ENCODE results near the gene RBM17.

RBM17 gene

GRCh38 chr10:6050801-6051445 is 37.9 kb upstream of the RBM17 start:
- no peak overlapping the region for H3K9ac ChIP-seq (ENCODE audit: low read depth, low read length, poor library complexity)
- peaks cover 0 to 4% of the 10 kb centered on the region in 2 donors for H3K4me1 ChIP-seq (ENCODE audit: control insufficient read depth in 2 of 2, insufficient read depth in 1 of 2, low read depth in 1 of 2, low read length in 2 of 2)
- H2BK5ac ChIP-seq (ENCODE audit: low read length) = no peak overlapping the region
- H4K8ac ChIP-seq (ENCODE audit: low read depth, low read length) = no peak overlapping the region
- H3K4ac ChIP-seq (ENCODE audit: low read length) = no peak overlapping the region
- H3K18ac ChIP-seq (ENCODE audit: low read length) = no peak overlapping the region
- H4K91ac ChIP-seq (ENCODE audit: low read depth, low read length, poor library complexity) = no peak overlapping the region
- no peak overlapping the region for H3K23ac ChIP-seq (ENCODE audit: low read depth, low read length, poor library complexity)
- H3K27me3 ChIP-seq (ENCODE audit: control insufficient read depth in 3 of 3, insufficient read depth in 3 of 3, low read depth in 1 of 3, low read length in 3 of 3) = peaks cover 0 to 14% (median 0%) of the 10 kb centered on the region in 3 experiments
- no peak overlapping the region for H2BK12ac ChIP-seq (ENCODE audit: low read length)
- H2AK5ac ChIP-seq (ENCODE audit: low read depth, low read length) = no peak overlapping the region
- H2BK15ac ChIP-seq (ENCODE audit: low read length) = no peak overlapping the region
- H2AFZ ChIP-seq (ENCODE audit: low read length) = no peak overlapping the region
- H3K4me2 ChIP-seq (ENCODE audit: insufficient read depth, low read length, poor library complexity, severe bottlenecking) = no peak overlapping the region
- WGBS, 2 donors (ENCODE audit: extremely low coverage in 2 of 2, insufficient read length in 2 of 2, insufficient replicate concordance in 1 of 2) = no CpG with 5 or more reads among the region's 18 CpGs
- H3K4me3 ChIP-seq (ENCODE audit: low read length in 2 of 2) = no peak overlapping the region
- H2BK120ac ChIP-seq (ENCODE audit: low read depth, low read length) = no peak overlapping the region
- H3K79me1 ChIP-seq (ENCODE audit: low read depth, low read length) = no peaks in the 10 kb centered on the region
- no peaks in the 10 kb centered on the region for H3K36me3 ChIP-seq (replicated peaks in 1 of 2; ENCODE audit: control insufficient read depth in 2 of 2, insufficient read depth in 2 of 2, low read length in 2 of 2)
- H3K27ac ChIP-seq (replicated peaks; ENCODE audit: low read length) = no peak overlapping the region
- no peak for DNase-seq (ENCODE audit: low spot score)
- no peak overlapping the region for H3K14ac ChIP-seq (ENCODE audit: low read length)
- peaks cover 0 to 2% of the 10 kb centered on the region in 2 donors for H3K9me3 ChIP-seq (replicated peaks in 1 of 2; ENCODE audit: control insufficient read depth in 2 of 2, insufficient read depth in 1 of 2, low read depth in 1 of 2, low read length in 2 of 2)

- Histone ChIP-seq H2AFZ (ENCODE audit: low read length) (no peak overlapping the region), H3K4me2 (ENCODE audit: insufficient read depth, low read length, poor library complexity, severe bottlenecking) (no peak overlapping the region), H2BK15ac (ENCODE audit: low read length) (no peak overlapping the region), H3K9me3 (replicated peaks in 1 of 2; ENCODE audit: control insufficient read depth in 2 of 2, insufficient read depth in 1 of 2, low read depth in 1 of 2, low read length in 2 of 2) (no peaks in the 10 kb centered on the region), H4K8ac (ENCODE audit: low read depth, low read length) (no peak overlapping the region), H3K27me3 (ENCODE audit: control insufficient read depth in 3 of 3, insufficient read depth in 3 of 3, low read depth in 1 of 3, low read length in 3 of 3) (peaks cover 0 to 7% (median 0%) of the 10 kb centered on the region in 3 experiments), H3K79me1 (ENCODE audit: low read depth, low read length) (no peaks in the 10 kb centered on the region), H2BK120ac (ENCODE audit: low read depth, low read length) (no peak overlapping the region), H3K27ac (replicated peaks; ENCODE audit: low read length) (no peak overlapping the region), H4K91ac (ENCODE audit: low read depth, low read length, poor library complexity) (no peak overlapping the region), H3K18ac (ENCODE audit: low read length) (no peak overlapping the region), H2BK5ac (ENCODE audit: low read length) (no peak overlapping the region), H3K4me1 (ENCODE audit: control insufficient read depth in 2 of 2, insufficient read depth in 1 of 2, low read depth in 1 of 2, low read length in 2 of 2) (peaks cover 0 to 7% of the 10 kb centered on the region in 2 donors), H3K36me3 (replicated peaks in 1 of 2; ENCODE audit: control insufficient read depth in 2 of 2, insufficient read depth in 2 of 2, low read length in 2 of 2) (no peaks in the 10 kb centered on the region), H2AK5ac (ENCODE audit: low read depth, low read length) (no peak overlapping the region), H3K4ac (ENCODE audit: low read length) (no peak overlapping the region), H3K9ac (ENCODE audit: low read depth, low read length, poor library complexity) (no peak overlapping the region), H3K14ac (ENCODE audit: low read length) (no peak overlapping the region), H2BK12ac (ENCODE audit: low read length) (no peak overlapping the region), H3K4me3 (ENCODE audit: low read length in 2 of 2) (no peak overlapping the region), H3K23ac (ENCODE audit: low read depth, low read length, poor library complexity) (no peak overlapping the region)
- DNase-seq (ENCODE audit: low spot score) = no peak
- no CpG with 5 or more reads among the region's 17 CpGs for WGBS, 2 donors (ENCODE audit: extremely low coverage in 2 of 2, insufficient read length in 2 of 2, insufficient replicate concordance in 1 of 2)
Measured at GRCh38 chr10:6052247-6053221, 36.3 kb upstream of the RBM17 start.

- no peak overlapping the region for H3K4me3 ChIP-seq (ENCODE audit: low read length in 2 of 2)
- H3K9ac ChIP-seq (ENCODE audit: low read depth, low read length, poor library complexity) = no peak overlapping the region
- no peak overlapping the region for H2BK5ac ChIP-seq (ENCODE audit: low read length)
- no peak overlapping the region for H3K27ac ChIP-seq (replicated peaks; ENCODE audit: low read length)
- no peak overlapping the region for H3K4ac ChIP-seq (ENCODE audit: low read length)
- H2BK120ac ChIP-seq (ENCODE audit: low read depth, low read length) = no peak overlapping the region
- no peak overlapping the region for H2BK15ac ChIP-seq (ENCODE audit: low read length)
- DNase-seq (ENCODE audit: low spot score) = no peak
- peaks cover 0 to 7% (median 0%) of the 10 kb centered on the region in 3 experiments for H3K27me3 ChIP-seq (ENCODE audit: control insufficient read depth in 3 of 3, insufficient read depth in 3 of 3, low read depth in 1 of 3, low read length in 3 of 3)
- H2BK12ac ChIP-seq (ENCODE audit: low read length) = no peak overlapping the region
- H4K91ac ChIP-seq (ENCODE audit: low read depth, low read length, poor library complexity) = no peak overlapping the region
- H3K9me3 ChIP-seq (replicated peaks in 1 of 2; ENCODE audit: control insufficient read depth in 2 of 2, insufficient read depth in 1 of 2, low read depth in 1 of 2, low read length in 2 of 2) = no peaks in the 10 kb centered on the region
- H2AFZ ChIP-seq (ENCODE audit: low read length) = no peak overlapping the region
- no peak overlapping the region for H4K8ac ChIP-seq (ENCODE audit: low read depth, low read length)
- H3K36me3 ChIP-seq (replicated peaks in 1 of 2; ENCODE audit: control insufficient read depth in 2 of 2, insufficient read depth in 2 of 2, low read length in 2 of 2) = no peaks in the 10 kb centered on the region
- no peak overlapping the region for H3K18ac ChIP-seq (ENCODE audit: low read length)
- no peak overlapping the region for H2AK5ac ChIP-seq (ENCODE audit: low read depth, low read length)
- H3K79me1 ChIP-seq (ENCODE audit: low read depth, low read length) = no peaks in the 10 kb centered on the region
- no CpG with 5 or more reads among the region's 4 CpGs for WGBS, 2 donors (ENCODE audit: extremely low coverage in 2 of 2, insufficient read length in 2 of 2, insufficient replicate concordance in 1 of 2)
- H3K4me1 ChIP-seq (ENCODE audit: control insufficient read depth in 2 of 2, insufficient read depth in 1 of 2, low read depth in 1 of 2, low read length in 2 of 2) = peaks cover 0 to 5% of the 10 kb centered on the region in 2 donors
- no peak overlapping the region for H3K23ac ChIP-seq (ENCODE audit: low read depth, low read length, poor library complexity)
- H3K4me2 ChIP-seq (ENCODE audit: insufficient read depth, low read length, poor library complexity, severe bottlenecking) = no peak overlapping the region
- no peak overlapping the region for H3K14ac ChIP-seq (ENCODE audit: low read length)
Measured at GRCh38 chr10:6053303-6053702, 35.5 kb upstream of the RBM17 start.

All from neuronal stem cell (in vitro differentiated cells).